Hematopoietic multipotent progenitor cell treated with erythropoietin and hydrocortisone succinate and interleukin-3 and kit ligand, for 15 days (in vitro differentiated cells): ENCODE data around the gene ABHD12.

Source experiments
- DNase-seq: peaks from one replicate; pipeline ENCODE4 v3.0.0-alpha.2; 2015; ENCODE audit warnings: low spot score

Gene ABHD12

GRCh38 chr20:25257130-25257529 is 133.5 kb downstream of the ABHD12 start:
- DNase-seq = no peak

GRCh38 chr20:25256226-25256859 is 134.3 kb downstream of the ABHD12 start:
- DNase-seq = no peak

- no peak for DNase-seq
Measured at GRCh38 chr20:25254986-25255680, 135.5 kb downstream of the ABHD12 start.

- no peak for DNase-seq
Measured at GRCh38 chr20:25254571-25254970, 136.1 kb downstream of the ABHD12 start.

- no peak for DNase-seq
Measured at GRCh38 chr20:25253606-25254275, 136.9 kb downstream of the ABHD12 start.

- no peak for DNase-seq
Measured at GRCh38 chr20:25252686-25253421, 137.8 kb downstream of the ABHD12 start.

GRCh38 chr20:25252230-25252651 is 138.4 kb downstream of the ABHD12 start:
- no peak for DNase-seq

- no peak for DNase-seq
Measured at GRCh38 chr20:25251558-25251957, 139.1 kb downstream of the ABHD12 start.

GRCh38 chr20:25251019-25251418 is 139.6 kb downstream of the ABHD12 start:
- no peak for DNase-seq

GRCh38 chr20:25250508-25250907 is 140.1 kb downstream of the ABHD12 start:
- DNase-seq = no peak
